K562 (cell line): Measurements from ENCODE around the gene CBX3. TPM values are rescaled to one million over a fixed set of nuclear protein-coding genes. Genes with fewer than 3 reads are reported as not detected.

Experiments
- ARHGAP35 ChIP-seq: fragments of 450-650 bp; IDR thresholded peaks from 2 replicates; pipeline ENCODE4 v1.6.1; 2018; ENCODE audit not compliant: partially characterized antibody
- ARID4B ChIP-seq: sonication (generic); formaldehyde crosslinking; IDR thresholded peaks from 2 replicates; pipeline ENCODE4 v1.8.0; 2022; ENCODE audit warnings: mild to moderate bottlenecking, missing genetic modification reagents
- BACH1 ChIP-seq: fragments of 200-800 bp; sonication (Bioruptor generic); IDR thresholded peaks from 2 replicates; pipeline ENCODE4 v1.6.1; 2016; ENCODE audit warnings: missing genetic modification characterization, missing compliant biosample characterization
- EGR1 ChIP-seq: fragments of 450-650 bp; conservative IDR thresholded peaks from 2 replicates; pipeline ENCODE4 v1.6.1; 2017; ENCODE audit warnings: mild to moderate bottlenecking
- FOXJ2 ChIP-seq: fragments of 200-800 bp; sonication (Bioruptor generic); IDR thresholded peaks from 2 replicates; pipeline ENCODE4 v1.6.1; 2016; ENCODE audit warnings: missing genetic modification characterization, missing compliant biosample characterization
- GABPB2 ChIP-seq: fragments of 250-450 bp; sonication (Bioruptor Pico); conservative IDR thresholded peaks from 2 replicates; pipeline ENCODE4 v1.5.1; 2021; ENCODE audit warnings: mild to moderate bottlenecking
- KLF13 ChIP-seq: fragments of 450-650 bp; IDR thresholded peaks from 2 replicates; pipeline ENCODE4 v1.6.1; 2016; ENCODE audit warnings: missing genetic modification characterization, low read depth, mild to moderate bottlenecking, missing compliant biosample characterization, moderate library complexity, borderline replicate concordance
- MAFG ChIP-seq: fragments of 450-650 bp; conservative IDR thresholded peaks from 2 replicates; pipeline ENCODE4 v1.6.1; 2016; ENCODE audit warnings: missing genetic modification characterization, missing compliant biosample characterization
- NFE2L1 ChIP-seq: fragments of 450-650 bp; IDR thresholded peaks from 2 replicates; pipeline ENCODE4 v1.6.1; 2016; ENCODE audit warnings: missing genetic modification characterization, low read depth, mild to moderate bottlenecking, missing compliant biosample characterization, moderate library complexity, borderline replicate concordance
- NR2C2 ChIP-seq, 2 experiments: fragments of 200-800 bp in 1 of 2; sonication (Bioruptor generic) in 1 of 2; sonication (generic) in 1 of 2; formaldehyde crosslinking in 1 of 2; IDR thresholded peaks; 2 replicates each; pipeline versions ENCODE4 v1.6.1 to v1.8.0; 2016 to 2022; ENCODE audit warnings: mild to moderate bottlenecking in 1 of 2, missing compliant biosample characterization in 1 of 2, missing genetic modification characterization in 1 of 2, missing genetic modification reagents in 1 of 2
- RBM25 ChIP-seq: fragments of 200-400 bp; formaldehyde crosslinking; IDR thresholded peaks from 2 replicates; pipeline ENCODE4 v1.6.1; 2018; ENCODE audit warnings: low read length, low read depth, moderate library complexity; ENCODE audit not compliant: severe bottlenecking
- SETDB1 ChIP-seq: IDR thresholded peaks from one replicate; pipeline ENCODE4 v1.6.1; 2012; ENCODE audit warnings: low read length, control low read depth, inconsistent platforms
- ZKSCAN3 ChIP-seq: fragments of 250-450 bp; sonication (Bioruptor Pico); IDR thresholded peaks from 2 replicates; pipeline ENCODE4 v1.4.0; 2020
- ZNF584 ChIP-seq: fragments of 200-800 bp; sonication (Bioruptor generic); IDR thresholded peaks from 2 replicates; pipeline ENCODE4 v1.6.1; 2016; ENCODE audit warnings: low read depth, mild to moderate bottlenecking, missing genetic modification characterization, missing compliant biosample characterization
- ZNF764 ChIP-seq: fragments of 250-450 bp; sonication (Bioruptor Pico); IDR thresholded peaks from 2 replicates; pipeline ENCODE4 v1.4.0; 2020; ENCODE audit warnings: low read depth, mild to moderate bottlenecking, moderate library complexity
- ZSCAN29 ChIP-seq: fragments of 450-650 bp; IDR thresholded peaks from 2 replicates; pipeline ENCODE4 v1.6.1; 2017
- polyA plus RNA-seq, 8 experiments: library from polyadenylated mRNA; depleted of rRNA in 4 of 8; stranded (reverse) in 5 of 8; unstranded in 3 of 8; fragments of >200 nt; fragmentation: Nextera tagmentation in 2 of 8; fragmentation: Illumina TruSeq in 1 of 8; extraction: Ambion mirVana in 2 of 8; extraction: Trizol in 1 of 8; gene quantifications; 2 replicates each; pipeline versions ENCODE4 v1.2.1 to v1.2.3, GENCODE V29; 2011 to 2014; ENCODE audit warnings: inconsistent platforms in 1 of 8, missing spikeins in 1 of 8
- total RNA-seq, 7 experiments: library from RNA; depleted of rRNA in 6 of 7; stranded (reverse); fragments of >200 nt in 6 of 7; fragmentation: Illumina TruSeq in 2 of 7; extraction: Trizol in 2 of 7; gene quantifications; 2 replicates each; pipeline versions ENCODE4 v1.2.1 to v1.2.3, GENCODE V29; 2011 to 2021; ENCODE audit warnings: low replicate concordance in 1 of 7

CBX3 gene
- total and polyA plus RNA-seq, 9 of the 15 experiments (the other 6 are each of a cell fraction or from before 2014, with no cell fraction given) = 198 to 413 (median 328) TPM

DNA sequence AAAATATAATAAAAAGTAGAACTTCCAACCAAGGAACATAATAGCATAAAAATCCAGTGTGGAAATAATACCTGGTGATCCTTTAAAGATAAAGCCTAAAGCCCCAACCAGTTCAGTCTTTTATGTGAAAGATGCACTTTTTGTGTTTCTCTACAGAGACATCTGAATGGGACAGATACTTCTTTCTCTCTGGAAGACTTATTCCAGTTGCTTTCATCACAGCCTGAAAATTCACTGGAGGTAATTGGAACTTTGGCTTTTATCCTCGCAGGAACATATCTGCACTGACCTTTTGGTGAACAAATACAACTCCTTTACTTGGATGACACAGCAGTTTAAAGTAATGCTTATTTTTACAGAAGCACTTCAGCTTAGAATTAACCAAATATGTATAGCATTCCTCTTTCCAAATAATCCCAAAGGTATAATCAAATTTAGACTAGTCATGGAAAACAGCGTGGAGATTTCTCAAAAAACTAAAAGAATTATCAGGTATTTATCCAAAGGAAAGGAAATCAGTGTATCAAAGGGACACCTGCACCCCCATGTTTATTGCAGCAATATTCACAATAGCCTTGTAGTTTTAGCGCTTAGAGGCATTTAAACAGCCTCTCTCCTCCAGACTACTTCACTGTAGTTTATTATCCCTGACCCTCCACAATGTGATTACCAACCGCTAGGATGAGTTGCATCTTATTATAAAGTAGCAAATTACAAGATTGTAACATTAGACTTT lies 17.8 kb upstream of the CBX3 start (continued):
- TF ChIP-seq EGR1 (no peak), ARID4B (no peak), ZKSCAN3 (CRISPR knock-in tag) (no peak), BACH1 (peak; percentile 10; the same call in 1 of the 2 replicates), RBM25 (no peak), NFE2L1 (tag) (peak; percentile 86), ZNF764 (CRISPR knock-in tag) (no peak), FOXJ2 (tag) (no peak), MAFG (tag) (peak; percentile 94), SETDB1 (no peak), ZSCAN29 (no peak), GABPB2 (no peak), ZNF584 (no peak), KLF13 (tag) (no peak), NR2C2 (CRISPR knock-in tag; IDR thresholded peaks at IDR 0.05) (no peak), NR2C2 (tag; IDR thresholded peaks at IDR 0.05) (peak; percentile 41; the same call in 1 of the 2 replicates), ARHGAP35 (no peak)
